HFFc6 (cell line): ENCODE measurements around the gene B4GALNT1. TPM values are rescaled to one million over a fixed set of nuclear protein-coding genes. Genes with fewer than 3 reads are reported as not detected.

Source experiments
- DNase-seq: peaks from one replicate; pipeline ENCODE4 v3.0.0-alpha.2; 2018
- H3K27ac Mint-ChIP-seq: 2 replicates; pipeline ENCODE4 v1.8.0; 2020; ENCODE audit warnings: mild to moderate bottlenecking, mixed read lengths
- H3K27me3 Mint-ChIP-seq: 2 replicates; pipeline ENCODE4 v1.8.0; 2021; ENCODE audit warnings: mild to moderate bottlenecking, moderate library complexity, mixed read lengths; ENCODE audit not compliant: insufficient read depth
- H3K36me3 Mint-ChIP-seq: 2 replicates; pipeline ENCODE4 v1.8.0; 2021; ENCODE audit warnings: low read depth, mixed read lengths
- H3K4me1 Mint-ChIP-seq: 2 replicates; pipeline ENCODE4 v1.8.0; 2020; ENCODE audit warnings: low read depth, mixed read lengths
- H3K4me3 Mint-ChIP-seq: 2 replicates; pipeline ENCODE4 v1.8.0; 2020; ENCODE audit warnings: mild to moderate bottlenecking, moderate library complexity, mixed read lengths
- H3K9me3 Mint-ChIP-seq: 2 replicates; pipeline ENCODE4 v1.8.0; 2020; ENCODE audit warnings: mild to moderate bottlenecking, mixed read lengths
- total RNA-seq, 6 experiments: library from RNA; stranded (reverse); fragmentation: NEBNext Ultra II Directional; extraction: Animal tissue kit (Norgen Biotek cat#: 25700); gene quantifications; 2 replicates in 1 of 6; 3 replicates in 5 of 6; pipeline ENCODE4 v1.2.3, GENCODE V29; 2021
- TF ChIP-seq, protein P1 (sequence below): fragments of 200-600 bp; sonication (generic); IDR thresholded peaks from 2 replicates; pipeline ENCODE4 v1.5.0; 2021; ENCODE audit warnings: antibody characterized with exemption, mild to moderate bottlenecking

B4GALNT1 gene
- total RNA-seq, 6 experiments from 2014 or later, result 1.4 to 3.1 (median 2.3) TPM

DNA sequence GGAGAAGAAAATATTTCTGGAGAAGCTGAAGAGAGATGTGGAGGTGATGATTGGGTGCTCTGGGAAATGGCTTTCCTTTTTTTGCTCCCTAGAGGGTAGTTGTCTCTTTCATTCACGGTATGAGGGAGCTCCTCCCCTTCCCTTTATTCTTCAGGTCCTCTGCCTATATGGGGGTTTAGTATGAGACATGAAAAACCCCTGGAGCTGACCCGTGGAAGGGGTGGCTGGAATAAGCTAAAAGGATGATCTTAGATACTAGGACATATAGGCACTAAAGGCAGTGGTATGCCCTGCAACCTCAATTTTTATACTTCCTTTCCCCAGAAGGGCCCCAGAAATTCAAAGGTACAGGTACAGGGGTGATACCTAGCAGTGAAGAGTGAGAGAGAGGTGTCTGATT lies 32.6 kb downstream of the B4GALNT1 start:
- no peak overlapping the region for H3K4me3 Mint-ChIP-seq
- H3K27ac Mint-ChIP-seq, result no peak overlapping the region
- H3K36me3 Mint-ChIP-seq, result no peaks in the 10 kb centered on the region; the same call in 1 of the 2 replicates
- H3K4me1 Mint-ChIP-seq, result peaks cover 14% of the 10 kb centered on the region
- H3K27me3 Mint-ChIP-seq, result no peaks in the 10 kb centered on the region; the same call in 1 of the 2 replicates
- DNase-seq, result no peak
- H3K9me3 Mint-ChIP-seq, result no peaks in the 10 kb centered on the region
- TF ChIP-seq, protein P1, sequence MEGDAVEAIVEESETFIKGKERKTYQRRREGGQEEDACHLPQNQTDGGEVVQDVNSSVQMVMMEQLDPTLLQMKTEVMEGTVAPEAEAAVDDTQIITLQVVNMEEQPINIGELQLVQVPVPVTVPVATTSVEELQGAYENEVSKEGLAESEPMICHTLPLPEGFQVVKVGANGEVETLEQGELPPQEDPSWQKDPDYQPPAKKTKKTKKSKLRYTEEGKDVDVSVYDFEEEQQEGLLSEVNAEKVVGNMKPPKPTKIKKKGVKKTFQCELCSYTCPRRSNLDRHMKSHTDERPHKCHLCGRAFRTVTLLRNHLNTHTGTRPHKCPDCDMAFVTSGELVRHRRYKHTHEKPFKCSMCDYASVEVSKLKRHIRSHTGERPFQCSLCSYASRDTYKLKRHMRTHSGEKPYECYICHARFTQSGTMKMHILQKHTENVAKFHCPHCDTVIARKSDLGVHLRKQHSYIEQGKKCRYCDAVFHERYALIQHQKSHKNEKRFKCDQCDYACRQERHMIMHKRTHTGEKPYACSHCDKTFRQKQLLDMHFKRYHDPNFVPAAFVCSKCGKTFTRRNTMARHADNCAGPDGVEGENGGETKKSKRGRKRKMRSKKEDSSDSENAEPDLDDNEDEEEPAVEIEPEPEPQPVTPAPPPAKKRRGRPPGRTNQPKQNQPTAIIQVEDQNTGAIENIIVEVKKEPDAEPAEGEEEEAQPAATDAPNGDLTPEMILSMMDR, result no peak

DNA sequence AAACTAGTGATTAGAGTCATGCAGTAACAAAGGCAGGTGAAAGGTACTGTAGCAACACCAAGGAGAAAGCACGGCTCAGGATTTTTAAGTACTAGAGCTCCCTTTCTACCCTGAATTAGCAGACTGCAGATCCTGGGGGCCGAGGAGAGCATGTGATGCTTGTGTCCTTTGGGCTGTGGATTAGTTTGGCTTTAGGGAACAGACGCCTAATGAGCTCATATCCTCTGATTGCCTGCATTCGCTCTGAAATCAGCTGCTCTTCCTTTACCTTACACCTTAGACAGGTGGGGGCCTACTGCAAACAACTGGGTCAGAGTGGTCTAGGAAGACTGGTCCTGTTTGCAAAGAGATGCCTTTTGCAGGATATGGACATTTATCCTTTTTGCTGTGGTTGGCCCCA lies 39.8 kb downstream of the B4GALNT1 start:
- H3K4me1 Mint-ChIP-seq, result peaks cover 26% of the 10 kb centered on the region
- H3K27ac Mint-ChIP-seq, result no peak overlapping the region
- DNase-seq, result no peak
- no peaks in the 10 kb centered on the region; the same call in 1 of the 2 replicates for H3K27me3 Mint-ChIP-seq
- H3K9me3 Mint-ChIP-seq, result no peaks in the 10 kb centered on the region
- TF ChIP-seq, protein P1, result no peak
- no peaks in the 10 kb centered on the region for H3K36me3 Mint-ChIP-seq
- H3K4me3 Mint-ChIP-seq, result no peak overlapping the region

DNA sequence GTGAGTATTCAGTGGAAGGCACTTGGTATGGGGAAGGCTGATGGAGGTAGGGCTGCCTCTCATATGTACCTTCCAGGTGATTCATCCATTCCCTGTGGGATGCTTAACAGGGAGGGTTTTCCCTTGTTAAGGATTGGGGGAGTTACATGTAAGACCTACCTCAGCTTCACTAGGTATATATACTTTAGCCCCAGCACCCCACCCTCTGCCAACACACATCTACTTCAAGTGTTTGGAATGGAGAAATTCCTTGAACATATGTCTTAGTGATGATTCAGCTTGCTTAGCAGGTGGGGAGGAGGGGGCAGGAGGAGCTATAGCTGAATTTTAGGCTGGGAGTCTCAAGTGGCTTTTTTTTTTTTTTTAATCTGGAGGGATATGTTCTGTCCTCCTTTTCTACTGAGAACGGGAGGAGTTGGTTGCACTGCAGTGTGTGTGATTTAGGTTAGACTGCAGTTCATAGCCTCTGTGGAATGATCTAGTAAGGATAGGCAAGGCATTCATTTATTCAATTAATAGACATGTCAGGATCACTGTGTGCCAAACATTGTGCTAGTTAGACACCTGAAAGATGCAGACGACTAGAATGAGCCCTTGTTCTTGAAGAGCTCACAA lies 40.3 kb downstream of the B4GALNT1 start:
- no peaks in the 10 kb centered on the region for H3K9me3 Mint-ChIP-seq
- DNase-seq, result no peak

DNA sequence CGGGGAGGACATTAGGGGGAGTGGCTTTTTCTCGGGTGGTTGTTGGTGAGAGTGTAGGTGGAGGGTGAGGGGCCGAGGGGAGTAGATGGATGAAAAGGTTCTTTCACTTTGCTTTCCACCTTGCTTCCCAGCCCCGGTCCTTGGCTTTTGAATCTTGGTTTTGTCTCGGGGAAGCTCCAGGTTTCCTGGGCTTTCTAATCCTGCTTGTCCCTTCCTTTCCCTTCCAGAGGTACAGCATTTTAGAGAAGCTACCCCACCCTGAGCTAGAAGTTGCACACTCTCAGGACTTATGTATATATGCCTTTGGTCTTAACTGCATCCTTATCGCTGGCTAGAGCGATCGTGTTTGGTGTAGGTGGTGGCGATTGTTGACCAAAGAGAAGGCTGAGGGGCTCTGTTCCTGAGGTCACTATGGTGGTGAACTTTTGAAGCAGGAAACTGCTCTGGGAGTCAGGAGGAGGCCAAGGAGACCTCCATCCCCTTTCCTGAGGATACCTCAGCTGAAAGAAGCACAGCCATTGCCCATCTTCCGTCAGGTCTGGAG lies 41.1 kb downstream of the B4GALNT1 start:
- H3K4me3 Mint-ChIP-seq, result peak overlapping the region; percentile 92
- no peaks in the 10 kb centered on the region for H3K9me3 Mint-ChIP-seq
- no peaks in the 10 kb centered on the region; the same call in 1 of the 2 replicates for H3K27me3 Mint-ChIP-seq
- peaks cover 26% of the 10 kb centered on the region for H3K4me1 Mint-ChIP-seq
- no peaks in the 10 kb centered on the region for H3K36me3 Mint-ChIP-seq
- DNase-seq, result no peak
- TF ChIP-seq, protein P1, result no peak
- H3K27ac Mint-ChIP-seq, result peak overlapping the region; percentile 40; the same call in 1 of the 2 replicates

More for the DNA sequence above, 40.3 kb downstream of the B4GALNT1 start:
- no peaks in the 10 kb centered on the region for H3K36me3 Mint-ChIP-seq
- TF ChIP-seq, protein P1, result no peak
- no peaks in the 10 kb centered on the region; the same call in 1 of the 2 replicates for H3K27me3 Mint-ChIP-seq
- no peak overlapping the region for H3K27ac Mint-ChIP-seq
- H3K4me1 Mint-ChIP-seq, result peaks cover 26% of the 10 kb centered on the region
- peak overlapping the region; percentile 92 for H3K4me3 Mint-ChIP-seq

DNA sequence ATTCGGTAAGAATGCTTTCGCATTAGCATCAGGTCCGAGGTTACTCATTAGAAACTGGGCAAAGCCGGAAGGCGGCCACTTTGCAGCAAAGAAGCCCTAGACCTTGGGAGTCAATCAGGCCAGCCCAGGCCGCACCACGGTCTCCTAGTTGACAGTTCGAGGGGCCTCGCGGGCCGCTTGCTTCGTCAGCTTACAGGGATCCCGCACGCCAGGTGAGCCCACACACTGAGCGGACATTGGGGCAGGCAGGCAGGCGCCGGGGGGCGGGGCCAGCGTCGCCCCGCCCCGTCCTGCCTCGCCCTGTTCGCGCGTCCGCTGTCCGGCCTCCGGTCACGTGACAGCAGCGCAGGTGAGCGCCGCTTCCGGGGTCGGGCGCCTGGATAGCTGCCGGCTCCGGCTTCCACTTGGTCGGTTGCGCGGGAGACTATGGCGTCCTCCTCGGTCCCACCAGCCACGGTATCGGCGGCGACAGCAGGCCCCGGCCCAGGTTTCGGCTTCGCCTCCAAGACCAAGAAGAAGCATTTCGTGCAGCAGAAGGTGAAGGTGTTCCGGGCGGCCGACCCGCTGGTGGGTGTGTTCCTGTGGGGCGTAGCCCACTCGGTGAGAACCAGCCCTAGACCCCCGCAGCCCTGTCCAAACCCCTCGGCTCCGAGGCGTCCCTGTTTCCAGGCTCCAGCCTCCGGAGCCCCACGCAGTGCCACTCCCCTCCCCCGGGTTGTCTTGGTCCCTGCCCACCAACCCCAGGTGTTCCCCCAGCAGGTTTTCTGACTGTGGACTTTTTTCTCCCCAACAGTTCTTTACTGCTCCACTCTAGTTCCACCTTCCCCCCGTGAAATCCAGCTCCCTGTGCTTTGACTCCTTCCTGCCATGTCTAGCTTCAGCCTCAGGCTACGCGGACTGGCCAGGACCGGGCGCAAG lies 41.9 kb downstream of the B4GALNT1 start, which contains the start of gene PIP4K2C:
TSS of gene PIP4K2C (plus strand) at position 329 of the 918 bp plus-strand sequence. CDS start at position 427, 98 bp downstream.
- Mint-ChIP-seq H3K27ac (peak within 1 kb of the TSS; percentile 40; the same call in 1 of the 2 replicates), H3K9me3 (no peaks in the 10 kb centered on the region), H3K36me3 (no peaks in the 10 kb centered on the region), H3K27me3 (no peaks in the 10 kb centered on the region; the same call in 1 of the 2 replicates), H3K4me1 (peaks cover 26% of the 10 kb centered on the region), H3K4me3 (peak within 1 kb of the TSS; percentile 92)
- TF ChIP-seq, protein P1, result no peak
- DNase-seq, result peak; percentile 22
